HL-60 (cell line): ENCODE measurements around the gene SCMH1.

Experiments used
- CTCF ChIP-seq: IDR thresholded peaks from one replicate; pipeline ENCODE4 v1.5.1; 2011; ENCODE audit warnings: low read length, control low read depth, inconsistent platforms; ENCODE audit not compliant: insufficient read depth
- GABPA ChIP-seq: IDR thresholded peaks from 2 replicates; pipeline ENCODE4 v1.6.1; 2012; ENCODE audit warnings: low read depth
- POLR2AphosphoS5 ChIP-seq: IDR thresholded peaks from 2 replicates; pipeline ENCODE4 v1.6.1; 2012; ENCODE audit warnings: low read depth
- REST ChIP-seq: IDR thresholded peaks from 2 replicates; pipeline ENCODE4 v1.6.1; 2012; ENCODE audit warnings: low read depth; ENCODE audit not compliant: insufficient replicate concordance

DNA sequence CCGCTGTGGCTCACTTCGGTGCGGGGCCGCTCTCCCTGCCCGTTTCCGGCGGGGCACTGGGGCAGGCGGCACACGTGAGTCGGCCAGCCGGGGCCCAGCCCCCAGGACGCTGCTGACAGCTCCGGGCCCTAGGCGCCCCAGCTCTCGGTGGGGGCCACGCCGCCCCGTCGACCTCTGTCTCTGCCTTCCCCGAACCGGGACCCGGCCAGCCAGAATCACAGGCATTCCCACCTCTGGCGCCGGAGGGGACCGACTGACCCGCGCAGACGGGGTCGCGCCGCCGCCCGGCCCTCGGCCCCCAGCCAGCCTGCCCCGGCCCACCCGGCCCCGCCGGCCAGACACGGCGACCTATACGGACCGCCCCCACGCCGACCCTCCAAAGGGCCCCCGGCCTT, 755 bp downstream of the SCMH1 start:
- peak; percentile 53 for TF ChIP-seq GABPA
- TF ChIP-seq POLR2AphosphoS5: peak; percentile 7; the same call in 1 of the 2 replicates
- TF ChIP-seq CTCF: no peak
- no peak for TF ChIP-seq REST
